ENCODE measurements around the gene SIAE. TPM values are rescaled to one million over a fixed set of nuclear protein-coding genes. Genes with fewer than 3 reads are reported as not detected.
"Not testable (repeated sequence)": the region's sequence is repeated elsewhere in the genome, so short reads cannot be mapped to it uniquely, and the experiment has no call there.

Gene SIAE
- total RNA-seq, 1 experiment from 2014 or later, result 8.4 TPM

- CTCF ChIA-PET, result no interaction called here
- H3K9me3 Mint-ChIP-seq (ENCODE audit: low read depth, unreplicated experiment), result peaks cover 2% of the 10 kb centered on the region
- peaks cover 22% of the 10 kb centered on the region for H3K27me3 Mint-ChIP-seq (ENCODE audit: unreplicated experiment)
- intact Hi-C loops (cut with micrococcal nuclease; ENCODE audit: unreplicated experiment), result no loop called here
- DNase-seq, result no peak
- no peaks in the 10 kb centered on the region for H3K36me3 Mint-ChIP-seq (ENCODE audit: insufficient read depth, unreplicated experiment)
- no peak within 1 kb of the TSS for H3K4me3 Mint-ChIP-seq (ENCODE audit: low read depth, unreplicated experiment)
- H3K27ac Mint-ChIP-seq (ENCODE audit: unreplicated experiment), result no peak within 1 kb of the TSS
- BruUV-seq (replicated peaks), result no TSS peak
- no peaks in the 10 kb centered on the region for H3K4me1 Mint-ChIP-seq (ENCODE audit: low read depth, unreplicated experiment)
- TF ChIP-seq, protein P1, sequence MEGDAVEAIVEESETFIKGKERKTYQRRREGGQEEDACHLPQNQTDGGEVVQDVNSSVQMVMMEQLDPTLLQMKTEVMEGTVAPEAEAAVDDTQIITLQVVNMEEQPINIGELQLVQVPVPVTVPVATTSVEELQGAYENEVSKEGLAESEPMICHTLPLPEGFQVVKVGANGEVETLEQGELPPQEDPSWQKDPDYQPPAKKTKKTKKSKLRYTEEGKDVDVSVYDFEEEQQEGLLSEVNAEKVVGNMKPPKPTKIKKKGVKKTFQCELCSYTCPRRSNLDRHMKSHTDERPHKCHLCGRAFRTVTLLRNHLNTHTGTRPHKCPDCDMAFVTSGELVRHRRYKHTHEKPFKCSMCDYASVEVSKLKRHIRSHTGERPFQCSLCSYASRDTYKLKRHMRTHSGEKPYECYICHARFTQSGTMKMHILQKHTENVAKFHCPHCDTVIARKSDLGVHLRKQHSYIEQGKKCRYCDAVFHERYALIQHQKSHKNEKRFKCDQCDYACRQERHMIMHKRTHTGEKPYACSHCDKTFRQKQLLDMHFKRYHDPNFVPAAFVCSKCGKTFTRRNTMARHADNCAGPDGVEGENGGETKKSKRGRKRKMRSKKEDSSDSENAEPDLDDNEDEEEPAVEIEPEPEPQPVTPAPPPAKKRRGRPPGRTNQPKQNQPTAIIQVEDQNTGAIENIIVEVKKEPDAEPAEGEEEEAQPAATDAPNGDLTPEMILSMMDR (IDR thresholded peaks at IDR 0.05; ENCODE audit: unreplicated experiment), result no peak
Measured at GRCh38 chr11:124611064-124611463, 62.5 kb downstream of the SIAE start, which contains the start of gene PANX3. Gene PANX3 (plus strand): TSS chr11:124611428. CDS start chr11:124611557, 129 bp downstream.

DNA sequence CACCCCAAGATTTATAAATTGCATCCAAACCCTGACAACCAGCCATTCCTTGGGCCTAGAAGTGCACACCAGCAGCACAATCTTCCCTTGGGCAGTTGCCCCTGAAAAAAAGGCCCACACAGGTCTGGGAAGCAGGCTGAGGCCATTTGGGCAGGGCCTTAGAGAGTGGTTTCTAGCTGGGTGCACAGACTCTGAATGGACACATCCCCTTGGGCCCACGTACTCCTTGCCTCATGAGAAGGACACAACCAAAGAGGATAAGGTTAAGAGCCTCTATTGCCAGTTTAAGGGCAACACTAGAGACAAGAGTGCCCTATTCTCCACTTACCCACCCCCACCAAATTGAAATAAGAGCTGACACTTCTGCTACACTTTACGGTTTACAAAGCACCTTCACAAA, 63.2 kb downstream of the SIAE start:
- Mint-ChIP-seq H3K4me1 (ENCODE audit: low read depth, unreplicated experiment) (no peaks in the 10 kb centered on the region), H3K27me3 (ENCODE audit: unreplicated experiment) (peaks cover 22% of the 10 kb centered on the region), H3K36me3 (ENCODE audit: insufficient read depth, unreplicated experiment) (no peaks in the 10 kb centered on the region), H3K4me3 (ENCODE audit: low read depth, unreplicated experiment) (no peak overlapping the region), H3K27ac (ENCODE audit: unreplicated experiment) (no peak overlapping the region), H3K9me3 (ENCODE audit: low read depth, unreplicated experiment) (peaks cover 2% of the 10 kb centered on the region)
- TF ChIP-seq, protein P1 (IDR thresholded peaks at IDR 0.05; ENCODE audit: unreplicated experiment), result no peak
- intact Hi-C loops (cut with micrococcal nuclease; ENCODE audit: unreplicated experiment), result no loop called here
- CTCF ChIA-PET, result no interaction called here
- no peak for DNase-seq
- BruUV-seq (replicated peaks), result no TSS peak

GRCh38 chr11:124608147-124608546, 65.4 kb downstream of the SIAE start:
- TF ChIP-seq, protein P1 (IDR thresholded peaks at IDR 0.05; ENCODE audit: unreplicated experiment), result no peak
- H3K9me3 Mint-ChIP-seq (ENCODE audit: low read depth, unreplicated experiment), result peaks cover 2% of the 10 kb centered on the region
- CTCF ChIA-PET, result no interaction called here
- no peaks in the 10 kb centered on the region for H3K4me1 Mint-ChIP-seq (ENCODE audit: low read depth, unreplicated experiment)
- DNase-seq, result no peak
- H3K4me3 Mint-ChIP-seq (ENCODE audit: low read depth, unreplicated experiment), result no peak overlapping the region
- no peaks in the 10 kb centered on the region for H3K36me3 Mint-ChIP-seq (ENCODE audit: insufficient read depth, unreplicated experiment)
- peaks cover 10% of the 10 kb centered on the region for H3K27me3 Mint-ChIP-seq (ENCODE audit: unreplicated experiment)
- BruUV-seq (replicated peaks), result no TSS peak
- intact Hi-C loops (cut with micrococcal nuclease; ENCODE audit: unreplicated experiment), result no loop called here
- no peak overlapping the region for H3K27ac Mint-ChIP-seq (ENCODE audit: unreplicated experiment)

DNA sequence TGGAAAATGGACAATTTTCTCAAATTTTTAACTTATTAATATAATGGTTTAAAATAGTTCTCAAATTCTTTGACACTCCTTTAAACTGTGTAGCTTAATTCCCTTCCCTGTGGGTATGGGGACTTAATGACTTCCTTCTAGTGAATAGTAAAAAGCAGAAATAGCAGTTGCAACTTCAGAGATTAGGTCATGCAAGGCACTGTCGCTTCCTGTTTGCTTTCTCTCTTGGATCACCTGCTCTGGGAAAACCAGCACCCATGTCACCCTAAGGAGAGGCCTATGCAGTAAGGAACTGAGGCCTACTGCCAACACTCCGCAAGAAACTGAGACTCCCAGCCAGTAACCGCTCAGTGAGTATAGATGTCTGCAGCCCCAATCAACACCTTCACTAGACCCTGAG, 67.8 kb downstream of the SIAE start:
- TF ChIP-seq, protein P1 (IDR thresholded peaks at IDR 0.05; ENCODE audit: unreplicated experiment), result no peak
- peaks cover 2% of the 10 kb centered on the region for H3K9me3 Mint-ChIP-seq (ENCODE audit: low read depth, unreplicated experiment)
- no peaks in the 10 kb centered on the region for H3K4me1 Mint-ChIP-seq (ENCODE audit: low read depth, unreplicated experiment)
- CTCF ChIA-PET, result no interaction called here
- no peak overlapping the region for H3K27ac Mint-ChIP-seq (ENCODE audit: unreplicated experiment)
- no peaks in the 10 kb centered on the region for H3K27me3 Mint-ChIP-seq (ENCODE audit: unreplicated experiment)
- no peak overlapping the region for H3K4me3 Mint-ChIP-seq (ENCODE audit: low read depth, unreplicated experiment)
- no peak for DNase-seq
- intact Hi-C loops (cut with micrococcal nuclease; ENCODE audit: unreplicated experiment), result no loop called here
- no TSS peak for BruUV-seq (replicated peaks)
- H3K36me3 Mint-ChIP-seq (ENCODE audit: insufficient read depth, unreplicated experiment), result no peaks in the 10 kb centered on the region

DNA sequence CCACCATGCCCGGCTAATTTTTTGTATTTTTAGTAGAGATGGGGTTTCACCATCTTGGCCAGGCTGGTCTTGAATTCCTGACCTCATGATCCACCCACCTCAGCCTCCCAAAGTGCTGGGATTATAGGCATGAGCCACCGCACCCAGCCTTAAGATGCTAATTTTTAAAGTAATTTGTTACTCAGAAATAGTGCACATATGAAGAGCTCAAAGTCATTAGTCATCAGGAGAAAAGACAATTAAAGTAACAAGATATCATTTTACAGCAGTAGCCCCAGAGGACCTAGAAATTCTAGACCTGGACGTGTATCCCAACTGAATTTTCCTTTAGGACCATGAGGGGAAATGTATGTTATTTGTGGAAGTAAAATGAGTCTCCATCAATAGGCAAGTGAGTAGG, 70.8 kb downstream of the SIAE start:
- intact Hi-C loops (cut with micrococcal nuclease; ENCODE audit: unreplicated experiment); H3K4me1 Mint-ChIP-seq (ENCODE audit: low read depth, unreplicated experiment); H3K9me3 Mint-ChIP-seq (ENCODE audit: low read depth, unreplicated experiment); H3K4me3 Mint-ChIP-seq (ENCODE audit: low read depth, unreplicated experiment); H3K36me3 Mint-ChIP-seq (ENCODE audit: insufficient read depth, unreplicated experiment); DNase-seq; CTCF ChIA-PET; H3K27ac Mint-ChIP-seq (ENCODE audit: unreplicated experiment); BruUV-seq (replicated peaks); H3K27me3 Mint-ChIP-seq (ENCODE audit: unreplicated experiment): not testable (repeated sequence)
